ENCODE data around the gene NCR1.

DNA sequence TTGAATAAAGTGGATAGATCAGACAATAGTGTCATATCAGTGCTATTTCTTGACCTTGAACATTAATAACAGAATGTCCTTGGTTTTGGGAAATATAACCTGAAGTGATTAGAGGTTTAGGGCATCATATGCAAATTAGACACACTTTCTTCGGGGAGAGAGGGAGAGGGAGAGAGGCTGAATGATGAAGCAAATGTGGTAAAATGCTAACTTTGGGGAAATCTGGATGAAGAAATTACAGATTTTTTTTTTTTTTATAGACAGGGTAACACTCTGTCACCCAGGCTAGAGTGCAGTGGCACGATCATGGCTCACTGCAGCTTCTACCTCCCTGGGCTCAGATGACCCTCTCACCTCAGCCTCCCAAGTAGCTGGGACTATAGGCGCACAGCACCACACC, 3.9 kb upstream of the NCR1 start:
- TF ChIP-seq, protein P1, sequence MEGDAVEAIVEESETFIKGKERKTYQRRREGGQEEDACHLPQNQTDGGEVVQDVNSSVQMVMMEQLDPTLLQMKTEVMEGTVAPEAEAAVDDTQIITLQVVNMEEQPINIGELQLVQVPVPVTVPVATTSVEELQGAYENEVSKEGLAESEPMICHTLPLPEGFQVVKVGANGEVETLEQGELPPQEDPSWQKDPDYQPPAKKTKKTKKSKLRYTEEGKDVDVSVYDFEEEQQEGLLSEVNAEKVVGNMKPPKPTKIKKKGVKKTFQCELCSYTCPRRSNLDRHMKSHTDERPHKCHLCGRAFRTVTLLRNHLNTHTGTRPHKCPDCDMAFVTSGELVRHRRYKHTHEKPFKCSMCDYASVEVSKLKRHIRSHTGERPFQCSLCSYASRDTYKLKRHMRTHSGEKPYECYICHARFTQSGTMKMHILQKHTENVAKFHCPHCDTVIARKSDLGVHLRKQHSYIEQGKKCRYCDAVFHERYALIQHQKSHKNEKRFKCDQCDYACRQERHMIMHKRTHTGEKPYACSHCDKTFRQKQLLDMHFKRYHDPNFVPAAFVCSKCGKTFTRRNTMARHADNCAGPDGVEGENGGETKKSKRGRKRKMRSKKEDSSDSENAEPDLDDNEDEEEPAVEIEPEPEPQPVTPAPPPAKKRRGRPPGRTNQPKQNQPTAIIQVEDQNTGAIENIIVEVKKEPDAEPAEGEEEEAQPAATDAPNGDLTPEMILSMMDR (IDR thresholded peaks at IDR 0.05) = no peak
- no peak for TF ChIP-seq POLR2A (IDR thresholded peaks at IDR 0.05)
